Brain microvascular endothelial cell (primary cell): ENCODE data around the gene TMPRSS6.

Source experiments
- DNase-seq: peaks from one replicate; pipeline ENCODE4 v3.0.0-alpha.2; 2020
- H3K27ac ChIP-seq: fragments of 250-450 bp; sonication (Bioruptor Pico); 2 replicates; pipeline ENCODE4 v1.5.1; 2020; ENCODE audit warnings: mild to moderate bottlenecking, moderate library complexity
- H3K27me3 ChIP-seq: fragments of 250-450 bp; sonication (Bioruptor Pico); replicated peaks from 2 replicates; pipeline ENCODE4 v1.5.1; 2020; ENCODE audit warnings: mild to moderate bottlenecking
- H3K36me3 ChIP-seq: fragments of 250-450 bp; sonication (Bioruptor Pico); replicated peaks from 2 replicates; pipeline ENCODE4 v1.5.1; 2020; ENCODE audit warnings: mild to moderate bottlenecking
- H3K4me3 ChIP-seq: 2 replicates; pipeline ENCODE4 v1.5.1; 2011; ENCODE audit warnings: low read depth, mild to moderate bottlenecking, control low read depth, low read length, moderate library complexity
- in situ Hi-C: cut with HindIII; loops from 2 replicates; pipeline ENCODE4 v1.10.0; 2017; ENCODE audit warnings: low sequenced_read_pairs, low pct_ligation_motif_present
- TF ChIP-seq, protein P1 (sequence below): IDR thresholded peaks from 2 replicates; pipeline ENCODE4 v1.5.1; 2011; ENCODE audit warnings: low read depth, mild to moderate bottlenecking, moderate library complexity, low read length, control low read depth, inconsistent platforms; ENCODE audit errors: missing control alignments

TMPRSS6 gene

DNA sequence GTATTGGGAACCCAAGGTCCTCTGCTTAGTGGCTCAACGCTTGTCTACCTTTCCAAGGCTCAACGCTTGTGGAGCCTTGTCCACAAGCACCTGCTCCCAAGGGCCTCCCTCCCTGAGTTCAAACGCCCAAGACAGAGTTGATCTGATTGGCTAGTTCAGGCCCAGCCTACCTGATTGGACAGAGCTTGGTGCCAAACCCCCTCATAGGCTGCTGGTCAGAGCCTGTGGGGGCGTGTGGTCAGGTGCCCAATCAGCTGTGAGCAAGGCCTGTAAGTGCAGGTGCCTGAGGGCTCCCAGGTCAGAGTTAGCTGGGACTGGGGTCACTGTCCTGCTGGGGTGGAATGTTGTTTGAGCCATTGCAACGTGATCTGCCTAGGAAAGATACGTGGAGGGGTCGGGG is 16.9 kb upstream of the TMPRSS6 start:
- no peaks in the 10 kb centered on the region for H3K27me3 ChIP-seq
- no peak overlapping the region for H3K4me3 ChIP-seq
- no peaks in the 10 kb centered on the region for H3K36me3 ChIP-seq
- TF ChIP-seq, protein P1, sequence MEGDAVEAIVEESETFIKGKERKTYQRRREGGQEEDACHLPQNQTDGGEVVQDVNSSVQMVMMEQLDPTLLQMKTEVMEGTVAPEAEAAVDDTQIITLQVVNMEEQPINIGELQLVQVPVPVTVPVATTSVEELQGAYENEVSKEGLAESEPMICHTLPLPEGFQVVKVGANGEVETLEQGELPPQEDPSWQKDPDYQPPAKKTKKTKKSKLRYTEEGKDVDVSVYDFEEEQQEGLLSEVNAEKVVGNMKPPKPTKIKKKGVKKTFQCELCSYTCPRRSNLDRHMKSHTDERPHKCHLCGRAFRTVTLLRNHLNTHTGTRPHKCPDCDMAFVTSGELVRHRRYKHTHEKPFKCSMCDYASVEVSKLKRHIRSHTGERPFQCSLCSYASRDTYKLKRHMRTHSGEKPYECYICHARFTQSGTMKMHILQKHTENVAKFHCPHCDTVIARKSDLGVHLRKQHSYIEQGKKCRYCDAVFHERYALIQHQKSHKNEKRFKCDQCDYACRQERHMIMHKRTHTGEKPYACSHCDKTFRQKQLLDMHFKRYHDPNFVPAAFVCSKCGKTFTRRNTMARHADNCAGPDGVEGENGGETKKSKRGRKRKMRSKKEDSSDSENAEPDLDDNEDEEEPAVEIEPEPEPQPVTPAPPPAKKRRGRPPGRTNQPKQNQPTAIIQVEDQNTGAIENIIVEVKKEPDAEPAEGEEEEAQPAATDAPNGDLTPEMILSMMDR: no peak
- DNase-seq: no peak
- in situ Hi-C loops: no loop called here
- no peak overlapping the region for H3K27ac ChIP-seq

DNA sequence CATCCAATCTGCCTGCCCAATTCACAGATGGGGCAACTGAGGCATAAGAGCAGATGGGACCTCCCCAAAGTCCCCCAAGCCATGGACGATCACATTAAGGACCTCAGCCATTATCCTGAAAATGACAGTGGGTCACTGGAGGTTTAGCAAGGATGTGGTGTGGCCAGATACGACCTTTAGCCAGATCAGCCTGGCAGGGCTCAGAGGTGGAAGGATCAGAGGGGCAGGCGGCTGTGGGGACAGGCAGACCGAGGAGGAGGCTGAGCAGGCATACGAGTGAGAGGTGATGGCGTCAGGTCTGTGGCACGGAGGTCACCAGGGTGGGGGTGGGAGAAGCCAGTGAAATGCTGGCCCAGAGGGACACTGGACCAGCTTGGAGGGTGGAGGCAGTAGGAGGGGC is 14.1 kb upstream of the TMPRSS6 start:
- Histone ChIP-seq H3K36me3 (no peaks in the 10 kb centered on the region), H3K27me3 (no peaks in the 10 kb centered on the region), H3K4me3 (no peak overlapping the region), H3K27ac (no peak overlapping the region)
- TF ChIP-seq, protein P1: no peak
- in situ Hi-C loops: no loop called here
- DNase-seq: no peak

DNA sequence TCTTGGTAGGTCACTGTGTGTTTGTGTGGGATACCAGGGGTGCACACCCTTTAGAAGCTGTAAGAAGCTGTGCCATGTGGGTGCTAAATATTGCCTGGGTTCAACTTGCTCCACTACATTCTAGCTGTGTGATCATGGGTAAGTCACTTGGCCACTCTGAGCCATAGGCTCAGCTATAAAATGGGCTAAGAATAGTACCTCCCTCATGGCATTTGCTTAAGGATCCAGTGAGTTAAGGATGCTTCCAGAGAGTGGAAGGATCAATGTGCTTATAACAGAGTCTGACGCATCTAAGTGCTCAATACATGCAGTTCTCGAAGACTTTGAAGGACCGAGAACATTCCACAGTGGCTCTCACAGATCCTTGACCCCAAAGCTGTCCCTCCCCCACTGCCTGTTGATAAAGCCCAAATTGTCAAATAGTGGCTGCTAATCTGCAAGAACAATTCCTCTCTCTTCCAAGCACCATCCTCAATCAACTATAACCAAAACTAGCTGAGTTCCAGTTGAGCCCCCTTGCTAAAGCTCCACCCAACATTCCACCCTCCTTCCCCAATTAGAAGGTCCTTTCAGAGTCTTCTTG is 13.2 kb upstream of the TMPRSS6 start:
- in situ Hi-C loops: no loop called here
- no peak overlapping the region for H3K4me3 ChIP-seq
- H3K36me3 ChIP-seq: no peaks in the 10 kb centered on the region
- DNase-seq: no peak
- no peak overlapping the region for H3K27ac ChIP-seq
- no peaks in the 10 kb centered on the region for H3K27me3 ChIP-seq
- TF ChIP-seq, protein P1: no peak

DNA sequence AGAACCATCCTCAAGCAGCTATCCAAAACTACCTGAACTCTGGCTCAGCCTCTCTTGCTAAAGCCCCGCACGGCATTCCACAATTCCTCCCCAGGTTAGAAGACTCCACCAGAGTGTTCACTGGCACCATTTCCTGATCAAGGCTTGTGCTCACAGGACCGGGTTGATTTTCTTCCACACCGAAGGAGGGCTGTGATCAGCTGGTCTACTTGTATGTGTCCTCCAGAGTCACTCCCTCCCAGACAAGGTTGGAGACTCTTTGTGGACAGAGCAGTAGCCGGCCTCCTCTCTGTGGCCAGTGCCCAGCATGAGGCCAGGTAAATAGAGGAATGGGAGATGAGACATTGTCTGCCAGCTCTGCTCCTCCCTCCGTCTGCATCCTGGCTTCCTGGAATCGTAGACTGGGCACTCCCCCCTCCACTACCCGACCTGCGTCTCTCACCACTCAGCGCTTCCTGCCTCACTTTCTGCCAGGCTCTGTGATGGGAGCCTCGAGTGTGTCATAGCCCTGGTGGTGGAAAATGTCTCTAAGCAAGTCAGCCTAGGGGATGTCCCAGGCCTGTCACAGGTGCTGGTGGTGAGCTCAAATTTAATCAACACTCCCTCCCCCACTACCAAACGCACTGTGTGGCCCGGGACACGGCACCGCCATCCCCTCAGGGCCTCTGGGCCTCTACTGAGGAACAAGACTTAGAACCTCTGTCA is 12.5 kb upstream of the TMPRSS6 start:
- TF ChIP-seq, protein P1: peak; percentile 8
- Histone ChIP-seq H3K27me3 (no peaks in the 10 kb centered on the region), H3K36me3 (no peaks in the 10 kb centered on the region), H3K27ac (no peak overlapping the region), H3K4me3 (no peak overlapping the region)
- no peak for DNase-seq
- in situ Hi-C loops: no loop called here

DNA sequence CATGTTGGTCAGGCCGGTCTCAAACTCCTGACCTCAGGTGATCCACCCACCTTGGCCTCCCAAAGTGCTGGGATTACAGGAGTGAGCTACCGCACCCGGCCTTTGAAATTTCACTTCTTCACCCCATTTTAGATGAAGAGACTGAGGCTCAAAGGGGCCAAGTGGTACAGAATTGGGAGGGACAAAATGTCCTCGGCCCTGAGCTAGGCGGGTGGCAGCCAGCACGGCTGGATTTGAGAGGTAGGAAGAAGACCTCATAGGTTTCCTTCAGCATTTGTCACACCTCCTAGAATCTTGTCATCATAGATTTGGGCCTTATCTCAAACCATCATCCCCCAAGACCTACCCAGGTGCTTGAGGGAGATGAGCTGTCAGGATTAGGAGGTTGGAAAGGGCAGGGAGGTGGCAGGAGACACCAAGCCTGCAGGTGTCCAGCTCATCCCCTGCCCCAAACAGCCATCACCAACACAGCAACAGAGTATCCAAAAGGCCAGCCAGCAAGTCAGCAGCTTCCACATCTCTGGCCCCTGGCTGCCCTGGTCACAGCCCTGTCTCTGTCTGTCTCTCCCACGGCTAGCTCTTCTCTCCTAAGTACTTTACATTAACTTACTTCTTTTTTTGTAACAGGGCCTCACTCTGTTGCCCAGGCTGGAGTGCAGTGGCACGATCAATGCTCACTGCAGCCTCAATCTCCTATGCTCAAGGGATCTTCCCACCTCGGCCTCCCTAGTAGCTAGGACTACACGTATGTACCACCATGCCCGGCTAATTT is 11.2 kb upstream of the TMPRSS6 start:
- TF ChIP-seq, protein P1: no peak
- H3K27me3 ChIP-seq: no peaks in the 10 kb centered on the region
- no peak overlapping the region for H3K4me3 ChIP-seq
- in situ Hi-C loops: no loop called here
- DNase-seq: no peak
- no peak overlapping the region for H3K27ac ChIP-seq
- H3K36me3 ChIP-seq: no peaks in the 10 kb centered on the region
